ENCODE results near the gene PAK4. TPM values are rescaled to one million over a fixed set of nuclear protein-coding genes. Genes with fewer than 3 reads are reported as not detected.

The PAK4 gene
- total RNA-seq, 1 experiment from 2014 or later: 55.2 TPM

- Histone ChIP-seq H3K9me3 (ENCODE audit: low read depth, low read length, poor library complexity, severe bottlenecking) (no peaks in the 10 kb centered on the region), H3K27ac (ENCODE audit: low read depth, low read length, poor library complexity, severe bottlenecking) (no peak overlapping the region), H3K36me3 (ENCODE audit: insufficient read depth, low read length, poor library complexity, severe bottlenecking) (peaks cover 9% of the 10 kb centered on the region), H3K27me3 (replicated peaks; ENCODE audit: insufficient read depth, low read depth, low read length, poor library complexity) (no peaks in the 10 kb centered on the region), H3K4me3 (ENCODE audit: low read depth, low read length, poor library complexity, severe bottlenecking) (no peak overlapping the region), H3K4me1 (ENCODE audit: insufficient read depth, low read length, poor library complexity, severe bottlenecking) (no peaks in the 10 kb centered on the region)
- no TSS peak for BruUV-seq (replicated peaks)
- DNase-seq (ENCODE audit: low spot score): no peak
- TF ChIP-seq, protein P1, sequence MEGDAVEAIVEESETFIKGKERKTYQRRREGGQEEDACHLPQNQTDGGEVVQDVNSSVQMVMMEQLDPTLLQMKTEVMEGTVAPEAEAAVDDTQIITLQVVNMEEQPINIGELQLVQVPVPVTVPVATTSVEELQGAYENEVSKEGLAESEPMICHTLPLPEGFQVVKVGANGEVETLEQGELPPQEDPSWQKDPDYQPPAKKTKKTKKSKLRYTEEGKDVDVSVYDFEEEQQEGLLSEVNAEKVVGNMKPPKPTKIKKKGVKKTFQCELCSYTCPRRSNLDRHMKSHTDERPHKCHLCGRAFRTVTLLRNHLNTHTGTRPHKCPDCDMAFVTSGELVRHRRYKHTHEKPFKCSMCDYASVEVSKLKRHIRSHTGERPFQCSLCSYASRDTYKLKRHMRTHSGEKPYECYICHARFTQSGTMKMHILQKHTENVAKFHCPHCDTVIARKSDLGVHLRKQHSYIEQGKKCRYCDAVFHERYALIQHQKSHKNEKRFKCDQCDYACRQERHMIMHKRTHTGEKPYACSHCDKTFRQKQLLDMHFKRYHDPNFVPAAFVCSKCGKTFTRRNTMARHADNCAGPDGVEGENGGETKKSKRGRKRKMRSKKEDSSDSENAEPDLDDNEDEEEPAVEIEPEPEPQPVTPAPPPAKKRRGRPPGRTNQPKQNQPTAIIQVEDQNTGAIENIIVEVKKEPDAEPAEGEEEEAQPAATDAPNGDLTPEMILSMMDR (conservative IDR thresholded peaks at IDR 0.05; ENCODE audit: low read depth, low read length): no peak
- no peak for TF ChIP-seq EZH2 (IDR thresholded peaks at IDR 0.05; ENCODE audit: borderline replicate concordance, low read depth, low read length, poor library complexity, severe bottlenecking)
- intact Hi-C loops (cut with micrococcal nuclease; ENCODE audit: unreplicated experiment): no loop called here
- POLR2A ChIA-PET (ENCODE audit: low non-redundant PET): no interaction called here
- CTCF ChIA-PET: no interaction called here
Measured at GRCh38 chr19:39170386-39171231, 45.0 kb downstream of the PAK4 start.

- ChIA-PET CTCF (no interaction called here), POLR2A (ENCODE audit: low non-redundant PET) (no interaction called here)
- TF ChIP-seq EZH2 (IDR thresholded peaks at IDR 0.05; ENCODE audit: borderline replicate concordance, low read depth, low read length, poor library complexity, severe bottlenecking): no peak
- TF ChIP-seq, protein P1 (conservative IDR thresholded peaks at IDR 0.05; ENCODE audit: low read depth, low read length): no peak
- DNase-seq (ENCODE audit: low spot score): no peak
- Histone ChIP-seq H3K36me3 (ENCODE audit: insufficient read depth, low read length, poor library complexity, severe bottlenecking) (peaks cover 12% of the 10 kb centered on the region), H3K9me3 (ENCODE audit: low read depth, low read length, poor library complexity, severe bottlenecking) (no peaks in the 10 kb centered on the region), H3K27me3 (replicated peaks; ENCODE audit: insufficient read depth, low read depth, low read length, poor library complexity) (no peaks in the 10 kb centered on the region), H3K27ac (ENCODE audit: low read depth, low read length, poor library complexity, severe bottlenecking) (no peak overlapping the region), H3K4me3 (ENCODE audit: low read depth, low read length, poor library complexity, severe bottlenecking) (no peak overlapping the region), H3K4me1 (ENCODE audit: insufficient read depth, low read length, poor library complexity, severe bottlenecking) (no peaks in the 10 kb centered on the region)
- no TSS peak for BruUV-seq (replicated peaks)
- intact Hi-C loops (cut with micrococcal nuclease; ENCODE audit: unreplicated experiment): no loop called here
Measured at GRCh38 chr19:39171479-39172465, 46.2 kb downstream of the PAK4 start.

- TSS peak; percentile 49 for BruUV-seq (replicated peaks)
- no peak for TF ChIP-seq EZH2 (IDR thresholded peaks at IDR 0.05; ENCODE audit: borderline replicate concordance, low read depth, low read length, poor library complexity, severe bottlenecking)
- TF ChIP-seq, protein P1 (conservative IDR thresholded peaks at IDR 0.05; ENCODE audit: low read depth, low read length): no peak
- Histone ChIP-seq H3K36me3 (ENCODE audit: insufficient read depth, low read length, poor library complexity, severe bottlenecking) (peaks cover 16% of the 10 kb centered on the region), H3K4me1 (ENCODE audit: insufficient read depth, low read length, poor library complexity, severe bottlenecking) (no peaks in the 10 kb centered on the region), H3K27ac (ENCODE audit: low read depth, low read length, poor library complexity, severe bottlenecking) (no peak overlapping the region), H3K9me3 (ENCODE audit: low read depth, low read length, poor library complexity, severe bottlenecking) (no peaks in the 10 kb centered on the region), H3K27me3 (replicated peaks; ENCODE audit: insufficient read depth, low read depth, low read length, poor library complexity) (no peaks in the 10 kb centered on the region), H3K4me3 (ENCODE audit: low read depth, low read length, poor library complexity, severe bottlenecking) (no peak overlapping the region)
- intact Hi-C loops (cut with micrococcal nuclease; ENCODE audit: unreplicated experiment): no loop called here
- CTCF ChIA-PET: interaction anchor here (0.6 kb wide), 1 partner anchor 247 kb away, joined by 5 read pairs; no protein-coding TSS in a partner anchor
- POLR2A ChIA-PET (ENCODE audit: low non-redundant PET): no interaction called here
- DNase-seq (ENCODE audit: low spot score): no peak
Measured at GRCh38 chr19:39172700-39173501, 47.3 kb downstream of the PAK4 start.

Data from A673 (cell line).